IPS DF 4.7 (cell line): ENCODE measurements around the gene FOXL3.

Experiments
- DNase-seq: peaks from one replicate; pipeline ENCODE4 v3.0.0-alpha.2; 2013; ENCODE audit warnings: low spot score; ENCODE audit errors: extremely low read depth

The FOXL3 gene

GRCh38 chr7:302054-302992, 12.4 kb downstream of the FOXL3 start:
- no peak for DNase-seq

DNA sequence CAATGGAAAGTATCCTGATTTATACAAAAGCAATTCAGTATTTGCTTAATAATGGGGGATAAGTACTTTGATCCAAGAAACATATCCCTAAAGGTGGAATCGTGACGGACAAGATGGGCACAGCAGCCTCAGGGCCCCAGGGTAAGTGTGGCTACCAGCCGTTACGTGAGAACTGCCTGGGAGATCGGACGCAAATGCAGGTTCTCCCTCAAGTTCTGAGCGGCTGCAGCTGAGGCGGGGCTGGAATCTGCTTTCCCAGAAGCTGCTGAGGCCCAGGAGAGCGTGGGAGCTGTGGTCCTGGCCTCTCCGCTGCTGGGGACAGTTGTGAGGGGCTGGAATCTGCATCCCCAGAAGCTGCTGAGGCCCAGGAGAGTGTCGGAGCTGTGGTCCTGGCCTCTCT, 13.5 kb downstream of the FOXL3 start:
- DNase-seq, result no peak

DNA sequence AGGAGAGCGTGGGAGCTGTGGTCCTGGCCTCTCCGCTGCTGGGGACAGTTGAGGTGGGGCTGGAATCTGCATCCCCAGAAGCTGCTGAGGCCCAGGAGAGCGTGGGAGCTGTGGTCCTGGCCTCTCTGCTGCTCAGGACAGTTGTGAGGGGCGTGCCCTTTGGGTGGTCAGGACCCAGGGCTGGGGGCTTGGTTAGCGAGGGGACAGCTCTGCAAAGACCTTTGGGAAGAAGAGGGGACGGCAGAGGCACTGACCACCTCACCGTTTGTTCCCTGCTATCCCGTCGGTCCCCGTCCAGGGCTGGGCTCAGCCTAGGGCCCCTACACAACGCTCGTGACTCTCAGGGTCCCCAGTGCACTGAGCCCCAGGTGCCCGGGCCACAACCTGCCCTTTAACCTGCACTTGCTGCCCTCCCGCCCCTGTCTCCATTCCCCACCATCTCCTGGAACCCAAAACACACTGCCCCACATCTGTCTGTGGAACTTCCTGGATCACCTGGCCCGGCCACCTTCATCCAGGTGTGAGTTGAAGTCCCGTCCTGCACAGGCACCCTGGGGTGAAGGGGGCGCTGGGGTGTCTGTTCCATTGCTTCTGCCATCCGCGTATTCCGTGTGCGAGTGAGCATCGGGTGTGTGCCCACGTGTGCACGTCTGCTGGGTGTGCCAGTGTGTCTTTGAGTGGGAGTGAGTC, 14.1 kb downstream of the FOXL3 start:
- DNase-seq, result no peak

GRCh38 chr7:304574-305409, 14.8 kb downstream of the FOXL3 start:
- no peak for DNase-seq

GRCh38 chr7:305410-306151, 15.6 kb downstream of the FOXL3 start:
- no peak for DNase-seq

DNA sequence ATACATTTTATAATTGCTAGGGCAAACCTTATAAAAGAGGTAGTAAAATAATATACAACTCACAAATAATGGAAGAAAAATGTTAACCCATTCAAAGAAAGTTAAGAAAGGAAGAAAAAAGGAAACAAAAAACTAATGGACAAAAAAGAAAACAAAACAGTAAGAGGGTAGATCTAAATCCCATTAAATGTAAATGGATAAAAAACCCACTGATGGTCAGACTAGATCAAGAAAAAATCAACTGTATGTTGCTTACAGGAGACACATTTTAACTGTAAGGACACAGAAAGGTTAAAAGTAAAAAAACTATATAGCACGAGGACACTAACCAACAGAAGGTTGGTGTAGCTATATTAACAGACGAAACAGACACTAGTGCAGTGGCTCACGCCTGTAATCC, 18.0 kb downstream of the FOXL3 start:
- DNase-seq, result no peak

DNA sequence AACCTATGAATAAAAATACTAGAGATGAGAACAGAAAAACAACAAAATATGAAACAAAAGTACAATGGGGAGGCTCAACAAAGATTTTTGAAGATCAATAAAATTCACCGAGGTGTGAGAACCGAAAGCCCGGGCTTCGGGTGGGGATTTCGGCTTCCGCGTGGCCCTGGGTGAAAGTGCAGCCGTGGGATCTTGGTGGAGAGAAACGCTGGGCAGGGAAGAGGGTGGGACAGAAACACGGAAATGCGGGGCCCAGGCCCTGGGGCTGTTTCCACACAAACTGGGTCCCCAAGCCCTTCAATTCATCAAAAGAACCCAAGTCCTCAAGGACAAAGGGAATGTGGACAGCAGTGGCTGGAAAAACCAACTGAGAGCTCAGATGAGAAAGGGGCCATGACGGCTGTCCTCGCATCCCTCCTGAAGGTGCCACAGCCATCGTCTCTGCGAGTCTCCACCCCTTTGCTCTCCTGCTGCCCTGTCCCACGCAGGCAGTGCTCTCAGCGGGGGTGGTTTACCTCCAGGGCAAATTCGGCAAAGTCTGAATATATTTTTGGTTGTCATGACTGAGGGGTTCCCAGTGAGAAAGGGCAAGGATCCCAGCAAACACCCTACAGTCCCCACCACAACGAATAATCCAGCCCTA, 19.7 kb downstream of the FOXL3 start:
- DNase-seq, result no peak

- DNase-seq, result no peak
These were observed 21.2 kb downstream of the FOXL3 start for GRCh38 chr7:311131-311680.

GRCh38 chr7:311796-312195, 21.8 kb downstream of the FOXL3 start:
- DNase-seq, result no peak

GRCh38 chr7:312424-312823, 22.5 kb downstream of the FOXL3 start:
- no peak for DNase-seq

- no peak for DNase-seq
These were observed 24.9 kb downstream of the FOXL3 start for GRCh38 chr7:314853-315252.

GRCh38 chr7:315516-316265, 25.7 kb downstream of the FOXL3 start:
- no peak for DNase-seq

GRCh38 chr7:317643-318405, 27.9 kb downstream of the FOXL3 start:
- DNase-seq, result no peak

GRCh38 chr7:318476-318875, 28.5 kb downstream of the FOXL3 start:
- DNase-seq, result no peak

GRCh38 chr7:318878-319661, 29.1 kb downstream of the FOXL3 start:
- DNase-seq, result no peak

DNA sequence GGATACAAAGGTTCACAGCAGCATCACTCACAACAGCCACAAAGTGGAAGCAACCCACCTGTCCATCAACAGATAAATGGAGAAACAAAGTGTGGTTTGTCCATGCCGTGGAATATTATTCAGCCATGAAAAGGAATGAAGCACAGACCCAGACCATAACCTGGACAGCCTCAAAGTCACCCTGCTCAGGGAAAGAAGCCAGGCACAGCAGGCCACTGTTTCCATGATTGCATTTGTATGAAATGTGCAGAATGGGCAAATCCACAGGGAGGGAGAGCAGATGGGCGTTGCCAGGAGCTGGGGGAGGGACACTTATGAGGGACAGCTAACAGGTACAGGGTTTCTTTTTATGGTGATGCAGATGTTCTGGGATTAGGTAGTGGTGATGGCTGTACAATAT, 30.3 kb downstream of the FOXL3 start:
- no peak for DNase-seq

- no peak for DNase-seq
These were observed 32.2 kb downstream of the FOXL3 start for GRCh38 chr7:322111-322671.

- no peak for DNase-seq
These were observed 32.7 kb downstream of the FOXL3 start for GRCh38 chr7:322708-323111.
